ENCODE results near the gene RPRD1B.

DNA sequence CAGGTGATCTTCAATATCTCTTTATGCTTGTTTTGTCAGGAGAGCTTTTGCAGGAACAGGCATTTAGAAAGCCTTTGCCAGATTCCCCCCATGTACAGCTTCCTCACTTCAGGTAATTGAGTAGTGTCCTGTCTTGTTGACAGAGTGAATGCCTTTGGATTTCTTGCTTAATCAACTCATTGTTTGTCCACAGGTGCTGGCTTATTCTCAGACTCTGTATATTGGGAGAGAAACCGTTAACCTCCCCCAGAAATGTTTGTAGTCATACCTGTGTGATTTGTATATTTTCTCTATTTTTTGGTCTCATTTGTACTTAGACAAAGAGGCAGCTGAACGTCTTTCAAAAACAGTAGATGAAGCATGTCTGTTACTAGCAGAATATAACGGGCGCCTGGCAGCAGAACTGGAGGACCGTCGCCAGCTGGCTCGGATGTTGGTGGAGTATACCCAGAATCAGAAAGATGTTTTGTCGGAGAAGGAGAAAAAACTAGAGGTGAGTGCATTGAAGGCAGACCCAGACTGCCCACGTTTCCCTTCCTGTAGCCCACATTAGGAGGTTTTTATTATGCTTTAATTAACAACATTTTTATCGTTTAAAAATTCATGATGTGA lies 32.3 kb downstream of the RPRD1B start:
- TF ChIP-seq, protein P1, sequence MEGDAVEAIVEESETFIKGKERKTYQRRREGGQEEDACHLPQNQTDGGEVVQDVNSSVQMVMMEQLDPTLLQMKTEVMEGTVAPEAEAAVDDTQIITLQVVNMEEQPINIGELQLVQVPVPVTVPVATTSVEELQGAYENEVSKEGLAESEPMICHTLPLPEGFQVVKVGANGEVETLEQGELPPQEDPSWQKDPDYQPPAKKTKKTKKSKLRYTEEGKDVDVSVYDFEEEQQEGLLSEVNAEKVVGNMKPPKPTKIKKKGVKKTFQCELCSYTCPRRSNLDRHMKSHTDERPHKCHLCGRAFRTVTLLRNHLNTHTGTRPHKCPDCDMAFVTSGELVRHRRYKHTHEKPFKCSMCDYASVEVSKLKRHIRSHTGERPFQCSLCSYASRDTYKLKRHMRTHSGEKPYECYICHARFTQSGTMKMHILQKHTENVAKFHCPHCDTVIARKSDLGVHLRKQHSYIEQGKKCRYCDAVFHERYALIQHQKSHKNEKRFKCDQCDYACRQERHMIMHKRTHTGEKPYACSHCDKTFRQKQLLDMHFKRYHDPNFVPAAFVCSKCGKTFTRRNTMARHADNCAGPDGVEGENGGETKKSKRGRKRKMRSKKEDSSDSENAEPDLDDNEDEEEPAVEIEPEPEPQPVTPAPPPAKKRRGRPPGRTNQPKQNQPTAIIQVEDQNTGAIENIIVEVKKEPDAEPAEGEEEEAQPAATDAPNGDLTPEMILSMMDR (IDR thresholded peaks at IDR 0.05; ENCODE audit: low read length), result no peak
- TF ChIP-seq EZH2 (optimal IDR thresholded peaks at IDR 0.05; ENCODE audit: low read depth, low read length), result no peak
